K562 (cell line): Measurements from ENCODE around the gene PHYHD1. TPM values are rescaled to one million over a fixed set of nuclear protein-coding genes. Genes with fewer than 3 reads are reported as not detected.
A peak's percentile ranks its signal among the peaks of the same experiment; 100 is the strongest.

Experiments
- ATAC-seq: fragments of 200-7000 bp; cut with Tn5 transposase; 3 replicates; pipeline ENCODE4 v1.9.1; 2020; ENCODE audit warnings: moderate library complexity
- BruUV-seq: library from RNA; stranded (reverse); fragments of 400-500 nt; replicated peaks from 2 replicates; lab custom pipeline; 2021; lab: Mats Ljungman, UMichigan
- CTCF ChIA-PET: fragments of 300-600 bp; formaldehyde crosslinking; extraction: SDS; loops from one replicate; lab custom pipeline; 2021; ENCODE audit warnings: low intra/inter-chr PET ratio; lab: Yijun Ruan, JAX
- POLR2A ChIA-PET: fragments of 300-600, 350-650 bp; sonication (Branson Sonifier 250); formaldehyde crosslinking; extraction: SDS; loops from one replicate; lab custom pipeline; 2021; ENCODE audit warnings: antibody characterized with exemption, inconsistent platforms; lab: Yijun Ruan, JAX
- DNase-seq, 4 experiments: peaks; one replicate each; pipeline versions ENCODE4 v3.0.0 to v3.0.0-alpha.2; 2011 to 2018; ENCODE audit warnings: low spot score in 3 of 4, mixed read lengths in 3 of 4; ENCODE audit errors: extremely low read depth in 1 of 4
- FAIRE-seq: peaks from 2 replicates; lab custom pipeline; 2011; peaks lifted over from hg19 to GRCh38; lab: Jason Lieb, UNC
- H2AFZ ChIP-seq: 2 replicates; pipeline ENCODE4 v1.6.0; 2011; ENCODE audit warnings: low read depth, low read length, control low read depth, inconsistent platforms
- H3K27ac ChIP-seq: fragments of 200-600 bp; 3 replicates; pipeline ENCODE4 v1.8.0; 2011; ENCODE audit warnings: low read depth, mild to moderate bottlenecking, control low read depth, inconsistent platforms, low read length, moderate library complexity, mixed read lengths; ENCODE audit errors: extremely low read depth
- H3K27me3 ChIP-seq, 2 experiments: fragments of 300-600 bp in 1 of 2; 2 replicates in 1 of 2; 3 replicates in 1 of 2; pipeline versions ENCODE4 v1.6.0 to v1.8.0; 2011; ENCODE audit warnings: inconsistent platforms in 2 of 2, low read length in 2 of 2, mild to moderate bottlenecking in 1 of 2, mixed read lengths in 1 of 2, moderate library complexity in 1 of 2; ENCODE audit not compliant: control insufficient read depth in 2 of 2, insufficient read depth in 2 of 2
- H3K36me3 ChIP-seq: fragments of 300-600 bp; 3 replicates; pipeline ENCODE4 v1.8.0; 2011; ENCODE audit warnings: mild to moderate bottlenecking, low read length, inconsistent platforms; ENCODE audit not compliant: control insufficient read depth, insufficient read depth
- H3K4me1 ChIP-seq, 2 experiments: fragments of 200-600 bp in 1 of 2; replicated peaks in 1 of 2; 2 replicates in 1 of 2; 3 replicates in 1 of 2; pipeline versions ENCODE4 v1.5.1 to v1.8.0; 2011; ENCODE audit warnings: inconsistent platforms in 2 of 2, low read length in 2 of 2, mild to moderate bottlenecking in 1 of 2, mixed read lengths in 1 of 2, moderate library complexity in 1 of 2; ENCODE audit not compliant: control insufficient read depth in 2 of 2, insufficient read depth in 2 of 2
- H3K4me2 ChIP-seq: 2 replicates; pipeline ENCODE4 v1.6.1; 2011; ENCODE audit warnings: low read length, control low read depth, inconsistent platforms, mixed read lengths; ENCODE audit not compliant: insufficient read depth
- H3K4me3 ChIP-seq: fragments of 200-600 bp; sonication (generic), shearing (Covaris generic); 2 replicates; pipeline ENCODE4 v1.5.1; 2016; ENCODE audit warnings: control low read depth, inconsistent platforms
- H3K79me2 ChIP-seq: fragments of 200-600 bp; 3 replicates; pipeline ENCODE4 v1.8.0; 2011; ENCODE audit warnings: low read length, inconsistent platforms; ENCODE audit not compliant: control insufficient read depth, insufficient read depth
- H3K9ac ChIP-seq, 2 experiments: 2 replicates each; pipeline versions ENCODE4 v1.6.0 to v1.6.1; 2011; ENCODE audit warnings: low read depth in 2 of 2, low read length in 2 of 2, control low read depth in 1 of 2, inconsistent platforms in 1 of 2, mild to moderate bottlenecking in 1 of 2, mixed read lengths in 1 of 2; ENCODE audit not compliant: insufficient read depth in 1 of 2
- H3K9me1 ChIP-seq: one replicate; pipeline ENCODE4 v1.6.0; 2011; ENCODE audit warnings: inconsistent platforms, mild to moderate bottlenecking, low read length, moderate library complexity; ENCODE audit not compliant: control insufficient read depth, insufficient read depth
- H3K9me3 ChIP-seq: replicated peaks from 2 replicates; pipeline ENCODE4 v1.5.1; 2011; ENCODE audit warnings: low read depth, low read length, inconsistent platforms; ENCODE audit not compliant: control insufficient read depth, insufficient read depth
- H4K20me1 ChIP-seq: replicated peaks from 2 replicates; pipeline ENCODE4 v1.6.1; 2011; ENCODE audit warnings: low read length, inconsistent platforms, mixed read lengths; ENCODE audit not compliant: control insufficient read depth, insufficient read depth
- CBFB ChIP-seq: sonication (generic); formaldehyde crosslinking; IDR thresholded peaks from 2 replicates; pipeline ENCODE4 v1.4.0; 2020; ENCODE audit warnings: mild to moderate bottlenecking, missing genetic modification reagents
- MAFK ChIP-seq: IDR thresholded peaks from 2 replicates; pipeline ENCODE4 v1.6.1; 2011; ENCODE audit warnings: low read length, improper control_type of control experiment
- NFIC ChIP-seq: fragments of 450-650 bp; IDR thresholded peaks from 2 replicates; pipeline ENCODE4 v1.6.1; 2017; ENCODE audit warnings: mild to moderate bottlenecking, inconsistent platforms
- TARDBP ChIP-seq: fragments of 450-650 bp; IDR thresholded peaks from 2 replicates; pipeline ENCODE4 v1.6.1; 2016
- WGBS: fragments of 100-300 bp; shearing (Covaris generic); methylation state at CpG from one replicate; pipeline ENCODE4 v1.1.6; 2016; ENCODE audit warnings: low coverage, mixed read lengths; ENCODE audit not compliant: insufficient coverage; ENCODE audit errors: missing lambda C conversion rate; 5-methylcytosine and 5-hydroxymethylcytosine counted together
- in situ Hi-C: fragments of 300-500 bp; cut with MboI; formaldehyde crosslinking; loops from 4 replicates; pipeline ENCODE4 v1.15.0; 2018; ENCODE audit warnings: inconsistent platforms, mixed read lengths
- intact Hi-C: fragments of 100-400 bp; cut with micrococcal nuclease; formaldehyde crosslinking; loops from 2 replicates; pipeline ENCODE4 v1.14.2; 2022
- polyA plus RNA-seq, 8 experiments: library from polyadenylated mRNA; depleted of rRNA in 4 of 8; stranded (reverse) in 5 of 8; unstranded in 3 of 8; fragments of >200 nt; fragmentation: Nextera tagmentation in 2 of 8; fragmentation: Illumina TruSeq in 1 of 8; extraction: Ambion mirVana in 2 of 8; extraction: Trizol in 1 of 8; gene quantifications; 2 replicates each; pipeline versions ENCODE4 v1.2.1 to v1.2.3, GENCODE V29; 2011 to 2014; ENCODE audit warnings: inconsistent platforms in 1 of 8, missing spikeins in 1 of 8
- total RNA-seq, 7 experiments: library from RNA; depleted of rRNA in 6 of 7; stranded (reverse); fragments of >200 nt in 6 of 7; fragmentation: Illumina TruSeq in 2 of 7; extraction: Trizol in 2 of 7; gene quantifications; 2 replicates each; pipeline versions ENCODE4 v1.2.1 to v1.2.3, GENCODE V29; 2011 to 2021; ENCODE audit warnings: low replicate concordance in 1 of 7

The PHYHD1 gene
- total and polyA plus RNA-seq, 9 of the 15 experiments (the other 6 are each of a cell fraction or from before 2014, with no cell fraction given): 0.36 to 1.3 (median 0.80) TPM

- POLR2A ChIA-PET: interaction anchor here (0.7 to 1.2 kb wide), 3 partner anchors 8 to 21 kb away, joined by 3 to 10 read pairs (median 3); no protein-coding TSS in a partner anchor
- FAIRE-seq: no peak
- H3K9me1 ChIP-seq: peaks cover 2% of the 10 kb centered on the region
- no peak for DNase-seq
- H3K4me1 ChIP-seq: peaks cover 3 to 17% of the 10 kb centered on the region in 2 experiments
- no peak overlapping the region for H2AFZ ChIP-seq
- 73% methylated on average over 8 of the region's 9 CpGs for WGBS
- no peak overlapping the region for H3K4me2 ChIP-seq
- H3K27me3 ChIP-seq: no peaks in the 10 kb centered on the region
- H3K79me2 ChIP-seq: no peaks in the 10 kb centered on the region
- no peaks in the 10 kb centered on the region for H3K9me3 ChIP-seq
- no peak for ATAC-seq
- H3K9ac ChIP-seq: peak overlapping the region in 1 of 2 experiments; percentile 58; a peak in 2 of 4 replicates
- H4K20me1 ChIP-seq: no peaks in the 10 kb centered on the region
- no peak overlapping the region for H3K4me3 ChIP-seq
- in situ Hi-C loops (no loop called here), intact Hi-C loops (no loop called here)
- TF ChIP-seq CBFB (CRISPR knock-in tag) (no peak), TARDBP (no peak)
- CTCF ChIA-PET: no interaction called here
- no peak overlapping the region for H3K27ac ChIP-seq
- BruUV-seq: no TSS peak
- H3K36me3 ChIP-seq: no peaks in the 10 kb centered on the region
Observed at GRCh38 chr9:128937310-128938165, 16.8 kb downstream of the PHYHD1 start.

- ATAC-seq (no peak), DNase-seq (no peak), FAIRE-seq (no peak)
- no peak overlapping the region for H3K27ac ChIP-seq
- peaks cover 2% of the 10 kb centered on the region for H3K9me1 ChIP-seq
- H3K4me2 ChIP-seq: no peak overlapping the region
- no peak overlapping the region for H3K4me3 ChIP-seq
- 62% methylated on average over 15 of the region's 15 CpGs for WGBS
- peaks cover 17 to 31% of the 10 kb centered on the region in 2 experiments for H3K4me1 ChIP-seq
- in situ Hi-C loops: no loop called here
- CTCF ChIA-PET: no interaction called here
- peak; percentile 17; the same call in 1 of the 2 replicates for TF ChIP-seq NFIC
- TF ChIP-seq MAFK: no peak
- H3K79me2 ChIP-seq: peaks cover under 1% of the 10 kb centered on the region; the same call in 2 of the 3 replicates
- H2AFZ ChIP-seq: no peak overlapping the region
- peak overlapping the region in 1 of 2 experiments; percentile 14; a peak in 1 of 4 replicates for H3K9ac ChIP-seq
- POLR2A ChIA-PET: no interaction called here
- peaks cover 3% of the 10 kb centered on the region; the same call in 1 of the 3 replicates for H3K36me3 ChIP-seq
- H4K20me1 ChIP-seq: no peaks in the 10 kb centered on the region
- H3K27me3 ChIP-seq: no peaks in the 10 kb centered on the region
- no peaks in the 10 kb centered on the region for H3K9me3 ChIP-seq
- intact Hi-C loops: no loop called here
- BruUV-seq: no TSS peak
Observed at GRCh38 chr9:128940271-128940921, 19.6 kb downstream of the PHYHD1 start.
